RPMI7951 (cell line): Measurements from ENCODE around the gene GRAMD2B. TPM values are rescaled to one million over a fixed set of nuclear protein-coding genes. Genes with fewer than 3 reads are reported as not detected.
"Not testable (repeated sequence)": the region's sequence is repeated elsewhere in the genome, so short reads cannot be mapped to it uniquely, and the experiment has no call there.

ENCODE experiments used
- DNase-seq: peaks from one replicate; pipeline ENCODE4 v3.0.0-alpha.2; 2012; ENCODE audit warnings: low read depth
- total RNA-seq: library from RNA; depleted of rRNA; stranded (reverse); fragments of >200 nt; shearing (Covaris generic); gene quantifications from 2 replicates; pipeline ENCODE4 v1.2.3, GENCODE V29; 2014

Gene GRAMD2B
- total RNA-seq, 1 experiment from 2014 or later: 26.0 TPM

DNA sequence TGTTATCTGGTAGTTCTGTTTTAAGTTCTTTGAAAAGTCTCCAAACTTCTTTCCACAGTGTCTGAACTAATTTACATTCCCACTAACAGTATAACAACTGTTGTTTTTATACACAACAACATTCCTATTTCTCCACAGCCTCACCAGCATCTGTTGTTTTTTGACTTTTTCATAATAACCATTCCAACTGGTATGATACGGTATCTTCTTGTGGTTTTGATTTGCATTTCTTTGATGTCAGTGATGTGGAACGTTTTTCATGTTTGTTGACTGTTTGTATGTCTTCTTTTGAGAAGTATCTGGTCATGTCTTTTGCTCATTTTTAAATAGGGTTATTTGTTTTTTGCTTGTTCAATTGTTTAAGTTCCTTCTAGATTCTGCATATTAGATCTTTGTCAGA is 12.6 kb upstream of the GRAMD2B start:
- no peak for DNase-seq

GRCh38 chr5:126413856-126414255 is 9.4 kb upstream of the GRAMD2B start:
- DNase-seq: no peak

DNA sequence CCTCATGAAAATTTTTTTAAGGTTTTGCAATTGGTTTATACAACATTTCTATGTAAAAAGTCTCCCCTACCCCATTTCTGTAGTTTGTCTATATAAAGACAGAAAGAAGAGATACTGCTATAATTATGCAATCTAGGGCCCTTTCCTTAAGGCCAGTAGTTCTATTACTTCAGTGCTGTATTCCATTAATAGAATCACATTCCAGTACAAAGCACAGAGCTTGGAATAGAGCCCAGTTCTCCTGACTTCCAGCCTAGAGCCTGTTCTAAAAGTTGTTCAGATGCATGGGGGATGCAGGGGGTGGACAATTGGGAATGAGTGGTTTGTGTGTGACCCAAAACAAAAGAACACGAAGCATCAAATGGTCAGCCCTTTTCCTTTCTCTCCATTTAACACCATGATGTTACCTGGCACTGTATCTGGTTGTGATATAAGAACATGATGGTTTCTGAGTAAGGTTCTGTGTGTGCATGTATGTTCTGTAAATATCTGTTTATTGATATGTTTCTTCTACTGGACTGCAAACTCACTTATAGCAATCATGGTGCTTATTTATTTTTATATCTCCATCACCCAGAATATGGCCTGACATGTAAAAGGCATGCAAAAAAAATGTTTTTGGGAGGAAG is 8.2 kb upstream of the GRAMD2B start:
- peak; percentile 68 for DNase-seq

- no peak for DNase-seq
Measured at GRCh38 chr5:126415789-126416188, 7.4 kb upstream of the GRAMD2B start.

DNA sequence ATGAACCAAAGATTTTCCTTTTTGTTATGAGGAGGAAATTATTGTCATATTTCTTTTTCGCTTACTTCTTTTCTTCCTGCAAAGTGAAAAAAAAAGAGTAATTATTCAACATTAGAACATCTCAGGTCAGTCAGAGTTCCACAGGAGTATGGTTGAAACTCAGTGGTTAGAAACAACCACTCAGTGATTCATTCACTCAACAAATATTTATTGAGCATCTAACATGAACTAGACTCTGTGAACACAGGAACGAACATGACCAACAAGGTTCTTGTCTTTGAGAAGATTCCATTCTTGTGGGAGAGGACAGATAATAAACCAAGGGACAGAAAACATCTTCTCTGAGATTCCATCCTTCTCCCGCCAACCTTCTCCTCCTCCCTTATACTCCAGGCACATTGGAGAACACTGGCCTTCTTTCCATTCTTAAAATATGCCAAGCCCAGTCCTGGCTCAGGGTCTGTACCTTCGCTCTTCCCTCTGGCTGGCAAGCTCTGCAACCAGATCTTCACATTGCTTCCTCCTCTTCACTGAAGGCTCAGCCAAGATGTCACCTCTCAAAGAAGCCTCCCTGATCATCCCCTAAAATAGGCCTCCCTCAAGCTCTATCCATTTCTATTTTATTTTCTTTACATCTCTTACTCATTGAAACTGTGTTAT is 6.8 kb upstream of the GRAMD2B start:
- no peak for DNase-seq

DNA sequence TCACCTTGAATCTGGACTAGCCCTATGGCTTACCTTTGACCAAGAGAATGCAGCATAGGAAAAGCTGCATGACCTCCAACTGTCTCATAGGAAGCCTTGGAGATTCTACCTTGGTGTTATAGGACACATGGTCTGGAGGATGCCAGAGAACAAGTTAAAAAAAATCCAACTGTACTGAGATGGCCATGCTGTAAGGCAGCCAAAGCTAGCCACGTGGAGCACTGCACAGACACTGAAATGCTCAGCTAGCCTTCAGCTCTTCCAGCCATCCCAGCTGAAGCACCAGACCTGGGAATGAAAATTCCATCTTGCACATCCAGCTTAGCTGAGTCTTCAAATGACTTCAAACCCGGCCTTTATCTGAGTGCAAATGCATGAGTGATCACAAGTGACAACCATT is 6.0 kb upstream of the GRAMD2B start:
- DNase-seq: no peak

DNA sequence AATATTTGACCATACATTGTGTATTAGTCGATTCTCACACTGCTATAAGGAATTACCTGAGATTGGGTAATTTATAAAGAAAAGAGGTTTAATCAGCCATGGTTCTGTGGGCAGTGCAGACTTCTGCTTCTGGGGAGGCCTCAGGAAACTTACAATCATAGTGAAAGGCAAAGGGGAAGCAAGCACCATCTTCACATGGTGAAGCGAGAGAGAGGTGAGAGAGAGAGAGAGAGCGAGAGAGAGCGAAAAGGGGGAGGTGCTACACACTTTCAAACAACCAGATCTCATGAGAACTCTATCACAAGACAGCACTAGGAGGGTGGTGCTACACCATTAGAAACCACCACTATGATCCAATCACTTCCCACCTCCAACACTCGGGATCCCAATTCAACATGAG is 4.1 kb upstream of the GRAMD2B start:
- DNase-seq: no peak

GRCh38 chr5:126428421-126428820 is 5.2 kb downstream of the GRAMD2B start:
- no peak for DNase-seq

DNA sequence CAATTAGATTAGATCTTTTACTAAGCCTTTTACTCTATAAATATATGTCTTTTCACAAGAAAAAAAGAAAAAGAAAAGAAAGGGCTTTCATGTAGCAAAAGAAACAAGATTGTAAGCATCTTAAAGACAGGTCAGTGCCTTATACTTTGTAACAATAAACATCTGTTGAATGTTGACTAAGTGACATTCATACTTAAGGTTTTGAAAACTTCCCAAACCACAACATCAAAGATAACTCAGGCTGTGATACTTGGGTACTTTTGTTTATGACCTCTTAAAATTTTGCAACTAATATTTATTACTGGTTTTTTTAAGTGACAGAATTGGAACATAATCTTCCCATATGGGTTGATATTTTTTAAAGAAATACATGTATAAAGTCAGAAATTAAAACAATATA is 7.4 kb downstream of the GRAMD2B start:
- no peak for DNase-seq

- DNase-seq: no peak
Measured at GRCh38 chr5:126433701-126434100, 10.5 kb downstream of the GRAMD2B start.

- DNase-seq: no peak
Measured at GRCh38 chr5:126435261-126435660, 12.1 kb downstream of the GRAMD2B start.

- no peak for DNase-seq
Measured at GRCh38 chr5:126435714-126436113, 12.5 kb downstream of the GRAMD2B start.

GRCh38 chr5:126437721-126438120 is 14.5 kb downstream of the GRAMD2B start:
- no peak for DNase-seq

GRCh38 chr5:126438267-126438666 is 15.1 kb downstream of the GRAMD2B start:
- no peak for DNase-seq

DNA sequence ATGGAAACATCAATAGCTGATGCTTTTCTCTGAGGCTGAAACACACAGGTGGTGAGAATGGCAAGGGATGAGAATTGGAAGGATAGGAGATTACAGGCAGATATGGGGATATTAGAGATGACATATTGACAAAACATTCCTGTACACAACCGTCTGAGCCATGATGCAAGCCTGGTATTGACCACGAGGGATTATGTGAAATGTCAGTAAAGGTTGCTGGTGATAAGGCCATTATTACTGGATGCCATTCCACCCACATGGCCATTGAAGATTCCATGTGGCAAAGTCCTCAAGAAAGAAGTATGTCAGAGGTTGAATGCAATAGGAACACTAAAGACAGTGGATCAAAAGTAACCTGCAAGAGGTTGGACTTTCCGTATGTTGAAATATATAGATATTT is 15.7 kb downstream of the GRAMD2B start:
- DNase-seq: no peak

DNA sequence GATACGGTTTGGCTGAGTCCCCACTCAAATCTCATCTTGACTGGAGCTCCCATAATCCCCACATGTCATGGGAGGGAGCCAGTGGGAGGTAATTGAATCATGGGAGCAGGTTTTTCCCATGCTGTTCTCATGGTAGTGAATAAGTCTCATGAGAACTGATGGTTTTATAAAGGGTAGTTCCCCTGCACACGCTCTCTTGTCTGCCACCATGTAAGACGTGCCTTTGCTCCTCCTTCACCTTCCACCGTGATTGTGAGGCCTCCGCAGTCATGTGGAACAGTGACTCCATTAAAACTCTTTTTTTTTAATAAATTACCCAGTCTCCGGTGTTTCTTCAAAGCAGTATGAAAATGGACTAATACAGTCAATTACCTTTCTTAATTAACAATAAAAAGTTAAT is 16.5 kb downstream of the GRAMD2B start:
- DNase-seq: not testable (repeated sequence)

DNA sequence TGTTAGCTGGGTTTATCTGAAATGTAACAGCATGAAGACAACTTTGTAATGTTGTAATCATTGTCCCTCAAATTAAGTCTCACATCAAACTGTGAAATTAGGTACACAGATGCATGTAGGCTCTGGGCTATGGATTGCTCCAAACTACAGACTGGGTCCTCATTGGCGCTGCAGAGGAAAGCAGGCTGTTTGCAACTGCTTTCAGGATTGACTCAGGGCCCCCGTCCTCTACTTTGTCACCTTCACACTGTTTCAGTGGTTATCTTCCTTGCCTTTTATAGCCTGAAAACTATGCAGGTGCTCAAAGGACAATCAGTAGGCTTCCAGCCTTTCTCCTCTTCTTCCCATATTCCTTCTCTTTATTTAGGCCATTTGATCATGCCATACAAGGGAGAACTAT is 18.0 kb downstream of the GRAMD2B start:
- DNase-seq: no peak

DNA sequence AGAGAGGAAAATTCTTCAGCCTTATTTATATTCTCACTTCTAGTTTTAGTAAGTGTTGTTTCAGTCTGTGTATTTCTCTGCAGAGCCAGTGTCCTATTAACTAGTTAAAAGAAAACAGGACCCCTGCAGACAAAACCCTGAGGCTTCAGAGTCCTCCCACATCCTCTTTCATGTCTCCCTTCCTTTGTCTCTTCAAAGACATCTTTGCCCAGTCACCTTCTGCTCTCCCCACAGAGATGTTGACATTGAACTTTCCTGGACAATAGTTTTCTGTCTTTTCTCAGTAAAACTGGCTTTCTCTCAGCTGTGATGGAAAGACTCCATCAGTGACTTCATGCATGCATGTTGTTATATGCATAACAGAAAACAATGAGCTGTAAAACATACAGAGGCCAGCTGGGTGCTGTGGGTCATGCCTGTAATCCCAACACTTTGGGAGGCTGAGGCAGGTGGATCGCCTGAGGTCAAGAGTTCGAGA is 20.2 kb downstream of the GRAMD2B start:
- no peak for DNase-seq

- DNase-seq: no peak
Measured at GRCh38 chr5:126444137-126444536, 20.9 kb downstream of the GRAMD2B start.

DNA sequence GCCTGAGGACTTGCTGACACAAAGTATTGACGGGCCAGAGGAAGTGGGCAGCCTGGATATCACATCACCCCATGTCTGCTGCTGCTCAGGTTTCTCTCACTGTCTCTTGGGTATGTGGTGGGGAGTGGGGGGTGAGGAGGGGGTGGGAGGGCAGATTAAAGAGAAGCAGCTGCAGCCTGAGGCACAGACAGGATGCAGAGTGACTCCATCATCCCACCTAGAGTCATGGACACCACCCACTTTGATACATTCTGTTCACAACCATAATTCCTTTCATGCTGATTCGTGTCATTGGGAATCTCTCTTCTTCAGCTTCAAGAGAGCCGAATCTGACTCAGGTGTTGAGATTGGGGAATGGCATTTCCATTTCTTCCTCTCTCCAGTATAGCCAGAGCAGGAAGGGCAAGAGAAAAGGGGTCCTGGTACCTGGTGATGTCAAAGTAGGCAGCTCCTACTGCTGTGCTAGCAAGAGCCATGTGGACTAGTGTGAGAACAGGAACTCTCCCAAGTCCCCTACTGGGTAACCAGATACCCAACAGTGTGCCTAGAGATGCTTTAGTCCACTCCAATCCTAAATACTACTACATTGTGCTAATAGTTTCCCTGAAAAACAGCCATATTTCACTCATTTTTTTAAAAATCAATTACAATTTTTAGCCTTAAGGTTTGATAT is 22.4 kb downstream of the GRAMD2B start:
- peak; percentile 68 for DNase-seq

DNA sequence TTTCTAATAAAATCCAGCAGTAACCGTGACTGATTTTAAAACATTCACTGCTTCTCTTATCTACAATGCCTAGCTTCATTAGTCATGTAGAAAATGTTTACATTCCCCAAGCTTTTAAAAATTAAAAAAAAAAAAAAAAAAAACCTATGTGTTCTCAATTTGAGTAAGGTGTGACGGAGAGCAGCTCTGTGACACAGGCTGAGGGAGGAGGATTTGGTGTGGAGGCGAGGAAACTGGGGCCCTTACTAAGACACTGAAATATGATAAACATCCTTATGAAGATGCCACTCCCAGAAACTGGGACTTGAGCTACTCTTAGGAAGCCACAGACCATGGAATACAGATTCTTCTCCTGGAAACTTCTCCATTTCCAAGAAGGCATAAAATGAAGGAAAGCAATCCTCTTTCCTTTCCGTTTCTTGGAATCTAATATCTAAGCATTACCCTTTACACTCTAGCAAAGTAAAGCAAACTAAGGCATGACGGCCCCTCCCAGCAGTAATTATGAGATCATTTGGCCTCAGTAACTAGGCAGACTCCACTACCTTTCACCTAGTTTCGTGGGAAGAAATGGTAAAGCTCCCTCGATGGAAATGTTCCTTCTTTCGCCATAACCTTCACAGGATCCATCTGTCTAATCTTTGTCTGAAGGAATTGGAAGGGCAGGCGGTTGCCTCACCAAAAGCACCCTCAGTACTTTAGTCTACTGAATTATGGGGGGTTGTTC is 23.5 kb downstream of the GRAMD2B start:
- peak; percentile 58 for DNase-seq

GRCh38 chr5:126448720-126449119 is 25.5 kb downstream of the GRAMD2B start:
- DNase-seq: no peak
